Glomerular visceral epithelial cell (primary cell): ENCODE results near the gene PIPOX.

ENCODE experiments used
- DNase-seq: peaks from one replicate; pipeline ENCODE4 v3.0.0-alpha.2; 2016; ENCODE audit errors: extremely low spot score

The PIPOX gene, protein sequence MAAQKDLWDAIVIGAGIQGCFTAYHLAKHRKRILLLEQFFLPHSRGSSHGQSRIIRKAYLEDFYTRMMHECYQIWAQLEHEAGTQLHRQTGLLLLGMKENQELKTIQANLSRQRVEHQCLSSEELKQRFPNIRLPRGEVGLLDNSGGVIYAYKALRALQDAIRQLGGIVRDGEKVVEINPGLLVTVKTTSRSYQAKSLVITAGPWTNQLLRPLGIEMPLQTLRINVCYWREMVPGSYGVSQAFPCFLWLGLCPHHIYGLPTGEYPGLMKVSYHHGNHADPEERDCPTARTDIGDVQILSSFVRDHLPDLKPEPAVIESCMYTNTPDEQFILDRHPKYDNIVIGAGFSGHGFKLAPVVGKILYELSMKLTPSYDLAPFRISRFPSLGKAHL

DNA sequence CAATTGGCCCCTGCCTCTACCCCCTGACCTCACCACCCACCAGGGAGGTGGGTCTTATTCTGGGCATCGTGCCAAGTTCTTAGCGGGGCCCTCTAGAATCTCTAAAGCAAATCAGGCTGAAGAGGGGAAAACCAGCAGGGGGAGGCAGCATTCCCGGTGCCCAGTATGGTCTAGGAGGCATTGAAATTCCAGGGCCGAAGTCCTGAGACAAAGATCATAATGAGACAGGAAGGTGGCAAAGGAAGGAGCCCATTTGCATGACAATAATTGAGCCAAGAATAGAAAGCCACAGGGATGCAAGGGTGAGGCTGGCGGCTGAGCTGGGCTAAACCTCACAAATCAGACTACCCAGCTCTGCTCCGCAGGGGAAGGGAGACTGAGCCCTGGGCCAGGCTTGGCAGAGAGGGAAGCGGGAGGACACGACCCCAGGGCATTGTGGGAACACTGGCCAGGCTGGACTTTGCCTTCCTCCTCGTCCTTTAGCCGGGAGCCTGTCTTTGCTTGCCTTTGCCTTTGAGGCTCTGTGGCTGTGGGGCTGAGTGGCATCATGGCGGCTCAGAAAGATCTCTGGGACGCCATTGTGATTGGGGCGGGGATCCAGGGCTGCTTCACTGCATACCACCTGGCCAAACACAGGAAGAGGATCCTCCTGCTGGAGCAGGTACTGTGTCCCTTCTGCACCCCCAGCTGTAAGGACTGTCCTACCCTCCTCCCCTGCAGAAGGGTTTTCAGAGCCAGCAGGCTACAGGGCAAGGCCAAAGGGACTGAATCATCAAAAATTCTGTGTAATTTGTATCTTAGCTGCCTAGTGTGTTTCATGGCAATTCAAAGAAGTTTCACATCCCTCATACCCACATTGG lies at the start of gene PIPOX:
Gene PIPOX (plus strand): TSS at position 463 of the 860 bp plus-strand sequence. CDS start 85 bp downstream, at position 548.
- DNase-seq: peak; percentile 63

DNA sequence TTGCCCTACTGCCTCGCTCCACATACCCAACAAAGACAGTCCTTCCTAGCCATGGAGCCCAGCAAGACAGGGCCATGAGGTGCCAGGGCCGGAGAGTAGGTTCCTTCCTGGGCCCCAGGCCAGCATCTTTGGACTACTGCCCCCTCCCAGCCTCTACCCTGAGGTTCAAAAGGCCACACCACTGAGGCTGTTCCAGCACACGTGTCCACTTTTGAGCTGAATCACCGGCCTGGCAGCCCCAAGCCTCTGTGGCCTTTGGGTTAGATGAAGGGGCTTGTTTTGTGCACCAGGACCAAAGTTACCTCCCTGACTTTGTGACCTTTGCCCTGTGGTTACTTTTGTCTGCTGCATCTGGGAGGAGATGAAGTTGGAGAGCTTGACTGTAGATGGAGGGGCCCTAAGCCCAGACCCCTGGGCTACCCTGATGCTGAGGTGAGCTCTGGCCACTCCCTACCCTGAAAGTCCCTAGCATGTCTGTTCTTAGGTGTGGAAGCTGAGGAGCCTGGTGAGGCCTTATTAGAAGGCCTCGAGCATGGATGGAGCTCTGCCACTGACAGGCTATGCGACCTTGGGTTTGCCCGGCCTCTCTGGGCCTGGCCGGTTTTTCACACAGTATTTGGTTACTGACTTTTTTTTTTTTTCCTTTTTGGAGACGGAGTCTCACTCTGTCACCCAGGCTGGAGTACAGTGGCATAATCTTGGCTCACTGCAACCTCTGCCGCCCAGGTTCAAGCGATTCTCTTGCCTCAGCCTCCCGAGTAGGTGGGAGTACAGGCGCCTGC lies 49.1 kb upstream of the PIPOX start:
- DNase-seq: no peak

DNA sequence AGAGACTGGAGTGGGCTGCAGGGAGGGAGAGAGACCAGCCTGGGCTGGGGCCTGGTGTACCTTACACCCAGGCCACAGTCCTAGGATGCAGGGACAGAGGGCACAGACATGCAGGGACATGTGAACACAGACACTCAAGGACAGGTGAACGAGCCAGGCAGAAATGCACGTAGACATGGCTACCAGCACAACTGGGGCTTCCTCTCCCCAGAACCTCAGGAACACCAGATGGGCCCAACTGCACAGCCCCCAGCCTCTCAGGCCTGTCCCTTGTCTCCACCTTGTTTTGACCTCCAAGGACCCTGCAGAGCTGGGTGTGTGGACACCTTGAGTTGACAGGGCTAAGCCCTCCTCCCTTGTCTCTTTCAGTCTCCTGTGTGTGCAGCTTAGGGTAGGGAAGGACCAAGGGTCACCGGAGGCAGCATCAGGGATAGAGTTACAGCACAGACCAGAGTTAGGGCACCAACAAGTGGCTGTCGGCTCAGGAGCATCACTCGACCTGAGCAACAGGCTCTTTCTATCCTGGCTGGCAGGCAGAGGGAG lies 46.3 kb upstream of the PIPOX start:
- DNase-seq: no peak

DNA sequence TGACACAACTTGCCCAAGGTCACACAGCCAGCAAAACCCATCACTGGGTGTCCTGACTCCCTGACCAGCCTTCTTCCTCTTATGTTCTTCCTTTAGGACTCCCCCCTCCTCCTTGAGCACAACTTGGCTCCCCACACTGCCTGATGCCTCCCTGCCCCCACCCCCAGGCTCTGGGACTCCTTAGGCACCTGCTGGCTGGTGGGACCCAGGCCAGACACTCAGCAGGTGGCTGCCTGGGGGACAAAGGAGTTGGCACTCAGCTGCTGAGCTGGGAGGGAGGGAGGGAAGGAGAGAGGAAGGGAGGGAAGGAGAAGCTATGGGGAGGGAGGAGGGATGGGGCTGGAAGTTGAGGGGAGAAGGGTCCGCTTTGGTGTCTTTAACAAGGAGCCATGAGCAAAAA lies 45.1 kb upstream of the PIPOX start:
- DNase-seq: no peak

DNA sequence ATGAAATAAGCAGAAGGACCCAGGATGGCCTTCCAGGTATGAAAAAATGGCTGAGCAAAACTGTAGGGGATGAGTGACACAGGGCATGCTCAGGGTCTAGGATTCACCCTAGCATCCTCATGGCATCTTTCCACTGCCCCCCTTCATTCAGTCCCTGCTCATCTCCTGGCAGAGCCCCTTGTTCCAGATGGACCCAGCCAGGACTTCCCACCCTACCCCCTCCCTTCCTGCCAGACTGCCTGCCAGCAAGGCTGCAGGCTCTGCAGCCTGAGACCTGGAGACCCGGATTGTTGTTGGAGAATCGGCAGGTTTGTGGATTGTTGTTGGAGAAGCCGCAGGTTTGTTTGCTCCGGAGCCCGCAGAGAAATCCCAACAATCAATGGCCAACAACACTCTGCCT lies 43.7 kb upstream of the PIPOX start:
- no peak for DNase-seq

DNA sequence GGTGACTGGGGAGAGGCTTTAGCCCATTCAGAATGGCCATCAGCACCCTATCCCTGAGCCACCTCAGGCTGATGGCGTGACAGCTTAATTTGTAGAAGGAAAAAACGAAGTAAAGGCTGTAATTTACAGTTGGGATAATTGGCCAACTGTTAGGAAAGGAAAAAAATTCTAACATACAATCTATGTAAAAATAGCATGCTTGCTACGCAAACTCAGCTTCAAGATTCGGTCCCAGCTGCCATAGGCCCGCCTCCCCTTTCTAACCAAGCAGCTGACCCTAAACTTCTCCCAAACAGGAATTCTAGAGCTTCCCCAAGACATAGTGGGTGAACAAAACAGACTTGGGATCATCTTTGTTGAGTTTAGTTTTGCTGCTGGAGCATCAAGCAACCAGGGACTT lies 42.0 kb upstream of the PIPOX start:
- no peak for DNase-seq

DNA sequence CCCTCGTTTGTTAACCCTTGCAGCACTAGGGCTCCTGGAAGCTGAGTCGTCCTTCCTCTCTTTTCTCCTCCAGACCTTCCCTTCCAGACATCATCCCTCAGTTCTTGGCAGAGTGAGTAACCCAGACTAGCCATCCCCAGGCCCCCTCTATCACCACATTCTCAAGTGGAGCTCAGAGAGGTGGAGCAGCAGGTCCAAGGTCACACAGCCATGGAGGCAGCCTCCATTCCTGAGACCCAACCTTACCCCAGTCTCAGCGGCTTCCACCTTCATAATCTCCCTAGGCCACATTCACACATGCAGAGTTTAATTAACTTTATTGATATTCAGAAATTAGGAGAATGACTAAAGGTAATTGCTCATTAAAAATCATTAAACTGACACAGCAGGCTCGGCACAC lies 40.1 kb upstream of the PIPOX start:
- no peak for DNase-seq

DNA sequence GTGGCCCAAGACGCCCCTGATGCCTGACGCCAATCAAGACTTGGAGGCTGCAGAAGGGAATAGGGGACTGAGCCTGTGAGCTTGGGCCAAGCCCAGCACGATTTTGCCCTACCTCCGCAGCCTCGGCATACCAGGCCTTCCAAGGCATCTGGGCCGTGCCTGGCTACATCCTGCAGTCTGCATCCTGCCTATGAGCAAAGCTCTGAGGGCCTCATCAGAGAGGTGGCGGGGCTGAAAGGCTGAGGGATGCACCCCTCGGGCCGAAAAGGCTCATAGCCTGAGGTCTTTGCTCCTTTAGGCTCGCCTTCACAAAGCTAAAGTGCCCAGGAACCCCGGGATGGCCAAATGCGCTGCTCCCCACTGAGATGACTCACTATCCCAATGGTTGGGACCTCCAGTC lies 39.7 kb upstream of the PIPOX start:
- no peak for DNase-seq

DNA sequence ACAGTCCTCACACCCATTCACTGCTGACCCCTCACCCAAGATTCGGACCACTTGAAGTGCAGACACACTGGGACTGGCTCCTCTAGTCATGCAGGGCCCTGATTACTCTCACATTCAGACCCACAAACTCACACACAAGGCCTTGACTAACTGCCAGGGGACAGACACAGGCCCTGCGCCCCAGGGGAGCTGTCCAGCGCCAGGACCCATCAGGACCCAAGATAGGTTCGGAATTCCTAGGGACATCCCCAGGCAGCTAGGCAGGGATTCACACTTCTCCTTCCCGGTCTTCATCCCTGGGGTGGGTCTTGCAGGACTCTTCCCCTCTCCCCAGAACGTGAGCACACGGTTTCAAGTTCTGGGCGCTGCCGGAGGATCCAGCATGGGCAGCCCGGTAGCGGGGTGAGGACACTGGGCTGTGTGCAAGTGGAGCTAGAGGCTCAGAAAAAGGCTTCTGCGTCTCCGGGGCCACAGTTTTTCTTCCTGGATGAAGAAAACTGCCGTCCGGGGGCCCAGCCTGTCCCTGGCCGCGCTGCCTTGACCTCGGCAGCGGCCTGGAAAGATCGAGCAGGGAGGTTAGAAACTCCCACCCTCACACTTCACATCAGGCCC lies 38.8 kb upstream of the PIPOX start:
- peak; percentile 18 for DNase-seq

DNA sequence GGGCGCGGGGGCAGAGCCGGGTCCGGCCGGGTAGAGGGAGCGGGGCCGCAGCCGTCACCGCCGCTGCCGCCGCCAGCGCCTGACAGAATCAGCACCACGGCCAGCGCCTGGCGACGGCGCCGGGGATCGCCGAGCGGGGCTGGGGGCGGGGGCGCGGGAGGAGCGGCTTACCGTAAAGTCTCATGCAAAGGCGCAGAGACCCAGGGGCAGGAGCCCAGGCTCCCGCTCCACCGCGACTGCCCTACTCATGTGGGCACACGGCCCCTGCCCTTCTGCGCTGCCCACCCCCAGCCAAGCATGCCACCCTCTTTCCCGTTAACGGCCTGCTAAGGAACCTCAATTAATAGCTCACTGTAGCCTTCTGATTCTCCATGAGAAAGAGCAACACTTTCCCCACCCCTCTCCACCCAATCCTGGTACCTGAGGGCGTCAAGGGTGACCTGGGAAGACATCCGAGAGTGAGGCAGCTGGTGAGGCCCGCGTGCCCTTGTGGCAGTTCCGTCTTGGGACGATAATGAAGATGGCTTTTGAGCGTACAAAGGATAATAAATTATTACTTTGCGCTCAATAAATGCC lies 36.9 kb upstream of the PIPOX start, which contains the start of gene SEZ6:
Gene SEZ6 (minus strand): TSS at position 98 of the 576 bp plus-strand sequence. CDS start 164 bp downstream, outside the sequence.
- DNase-seq: peak; percentile 67

DNA sequence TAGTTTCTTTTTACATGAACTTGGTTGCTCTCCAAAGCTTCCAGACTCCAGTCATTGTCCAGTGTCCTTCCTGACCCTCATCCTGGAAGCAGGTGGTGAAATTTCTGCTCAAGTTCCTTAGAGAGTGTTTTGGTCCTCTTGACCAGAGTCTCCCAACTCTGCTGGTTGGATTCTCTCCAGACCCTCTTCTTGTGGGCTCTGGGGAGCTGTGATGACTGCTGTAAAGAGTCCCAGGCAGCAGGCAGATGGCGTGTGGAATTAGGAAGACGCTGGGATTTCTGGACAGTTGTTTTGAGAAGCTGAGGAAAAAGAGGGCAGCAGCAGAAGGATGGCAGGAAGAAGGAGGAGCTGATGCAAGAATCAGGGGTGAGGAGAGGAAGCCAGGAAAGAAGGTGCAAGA lies 35.5 kb upstream of the PIPOX start:
- DNase-seq: no peak

DNA sequence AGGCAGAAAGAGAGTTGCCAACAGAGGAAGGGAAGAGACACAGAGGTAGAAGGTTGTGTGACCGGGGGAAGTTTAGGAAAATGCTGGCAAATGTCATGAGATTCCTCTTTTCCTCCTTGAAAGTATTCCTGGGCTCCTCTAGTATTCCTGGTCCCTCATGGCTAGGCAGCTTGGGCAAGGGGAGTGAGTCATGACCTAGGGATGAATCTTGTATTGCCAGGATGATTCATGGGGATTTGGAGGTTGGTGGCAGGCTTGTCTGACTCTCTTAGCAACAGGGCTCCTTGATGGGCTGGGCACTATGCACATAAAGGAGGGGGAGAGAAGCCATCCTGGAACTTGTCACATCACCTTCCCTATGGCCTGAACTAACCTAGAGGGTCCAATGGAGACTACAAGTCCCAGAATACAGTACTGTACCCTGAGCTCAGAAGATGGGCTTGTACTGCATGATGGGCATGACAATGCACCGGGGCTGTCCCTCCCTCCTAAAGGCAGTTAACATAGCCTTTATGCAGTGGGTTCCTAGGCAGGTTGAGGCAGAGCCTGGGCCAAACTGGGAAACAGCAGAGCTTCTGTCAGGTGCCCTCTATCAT lies 35.0 kb upstream of the PIPOX start:
- DNase-seq: peak; percentile 56

DNA sequence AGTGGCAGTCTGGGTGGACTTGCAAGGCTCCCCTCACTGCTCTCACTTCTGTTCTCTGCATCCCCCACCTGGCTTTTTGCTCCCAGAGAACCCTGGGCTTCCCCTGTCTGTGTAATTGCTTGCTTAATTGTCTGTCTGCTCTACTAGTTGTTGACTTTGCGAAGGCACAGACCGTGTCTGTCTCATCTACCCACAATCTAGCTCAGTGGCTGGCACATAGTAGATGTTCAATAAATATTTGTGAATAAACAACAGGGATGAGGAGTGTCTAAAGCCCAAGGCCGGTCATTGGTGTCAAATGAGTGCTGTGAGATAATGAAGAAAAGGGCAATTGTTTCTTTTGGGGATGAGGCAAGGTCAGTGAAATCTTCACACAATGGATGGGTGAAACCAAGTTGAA lies 34.4 kb upstream of the PIPOX start:
- no peak for DNase-seq

DNA sequence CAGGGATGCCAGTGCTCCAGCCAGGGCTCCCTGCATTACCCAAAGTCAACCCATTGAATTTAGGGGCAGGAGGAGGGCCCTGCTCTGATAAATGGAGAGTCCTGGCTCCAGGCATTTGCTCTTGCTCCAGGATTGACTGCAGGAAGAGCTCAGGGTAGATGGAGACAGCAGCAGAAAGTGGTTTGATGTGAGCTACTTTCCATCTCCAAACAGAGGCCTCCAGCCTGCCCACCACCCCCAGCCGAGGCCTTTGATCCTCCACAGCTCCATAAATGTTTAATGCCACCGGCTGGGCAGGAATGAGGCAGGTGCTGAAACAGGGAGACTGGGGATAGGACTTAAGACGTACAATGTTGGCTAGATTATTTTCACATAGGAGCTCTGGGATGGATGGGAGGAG lies 32.8 kb upstream of the PIPOX start:
- DNase-seq: no peak

DNA sequence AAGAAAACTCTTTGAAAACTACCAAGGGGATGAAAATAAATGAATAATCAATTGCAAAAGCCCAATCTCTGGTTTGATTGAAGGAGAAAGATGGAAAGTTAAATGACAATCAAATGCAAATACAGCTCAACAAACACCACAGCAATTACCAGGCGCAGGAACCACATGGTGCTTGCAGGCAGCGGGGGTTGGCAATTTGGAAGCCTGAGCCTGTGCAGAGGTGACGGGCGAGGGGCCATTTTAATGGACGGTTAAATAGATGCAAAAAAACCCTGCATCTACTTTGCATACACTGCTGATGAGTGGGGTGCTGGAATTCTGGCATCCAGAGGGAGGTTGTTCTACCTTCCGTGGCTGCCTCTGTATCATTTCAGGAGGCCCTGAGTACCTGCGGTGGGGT lies 32.4 kb upstream of the PIPOX start:
- no peak for DNase-seq

DNA sequence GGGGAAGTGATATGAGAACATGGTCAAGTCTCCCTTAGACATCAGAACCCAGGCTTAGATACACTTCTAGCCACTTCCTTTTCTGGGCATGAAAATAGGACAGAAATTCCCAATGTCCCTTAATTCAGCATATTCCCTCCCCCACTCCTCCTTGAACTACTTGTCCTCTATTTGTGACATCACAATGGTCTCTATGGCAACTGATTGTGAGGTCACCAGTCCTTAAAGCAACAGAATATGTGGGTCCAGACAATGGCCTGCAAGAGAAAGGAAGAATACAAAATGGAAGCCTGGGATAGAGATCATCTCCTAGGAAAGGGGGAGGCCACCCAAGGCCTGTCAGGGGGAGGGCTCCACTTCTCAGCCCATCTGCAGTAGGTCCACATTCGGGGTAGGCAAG lies 30.4 kb upstream of the PIPOX start:
- DNase-seq: no peak

DNA sequence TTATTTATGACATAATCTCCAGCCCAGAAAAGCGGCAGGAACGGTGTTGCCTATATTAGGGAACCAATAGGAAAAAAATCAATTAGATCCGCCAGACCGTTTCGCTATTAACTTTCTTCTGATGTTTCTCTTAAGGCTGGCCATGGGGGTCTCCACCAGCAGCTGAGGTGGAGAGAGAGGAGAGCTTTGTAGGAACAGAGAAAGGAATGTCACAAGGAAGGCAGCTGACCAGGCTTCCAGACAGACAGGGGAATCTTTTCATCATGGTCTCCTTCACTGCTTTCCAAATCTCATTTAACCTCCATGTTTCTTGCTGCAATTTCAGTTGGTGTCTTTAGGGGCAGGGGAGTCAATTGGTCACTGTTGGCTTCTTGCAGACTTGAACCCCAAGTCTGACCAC lies 28.2 kb upstream of the PIPOX start:
- DNase-seq: no peak

DNA sequence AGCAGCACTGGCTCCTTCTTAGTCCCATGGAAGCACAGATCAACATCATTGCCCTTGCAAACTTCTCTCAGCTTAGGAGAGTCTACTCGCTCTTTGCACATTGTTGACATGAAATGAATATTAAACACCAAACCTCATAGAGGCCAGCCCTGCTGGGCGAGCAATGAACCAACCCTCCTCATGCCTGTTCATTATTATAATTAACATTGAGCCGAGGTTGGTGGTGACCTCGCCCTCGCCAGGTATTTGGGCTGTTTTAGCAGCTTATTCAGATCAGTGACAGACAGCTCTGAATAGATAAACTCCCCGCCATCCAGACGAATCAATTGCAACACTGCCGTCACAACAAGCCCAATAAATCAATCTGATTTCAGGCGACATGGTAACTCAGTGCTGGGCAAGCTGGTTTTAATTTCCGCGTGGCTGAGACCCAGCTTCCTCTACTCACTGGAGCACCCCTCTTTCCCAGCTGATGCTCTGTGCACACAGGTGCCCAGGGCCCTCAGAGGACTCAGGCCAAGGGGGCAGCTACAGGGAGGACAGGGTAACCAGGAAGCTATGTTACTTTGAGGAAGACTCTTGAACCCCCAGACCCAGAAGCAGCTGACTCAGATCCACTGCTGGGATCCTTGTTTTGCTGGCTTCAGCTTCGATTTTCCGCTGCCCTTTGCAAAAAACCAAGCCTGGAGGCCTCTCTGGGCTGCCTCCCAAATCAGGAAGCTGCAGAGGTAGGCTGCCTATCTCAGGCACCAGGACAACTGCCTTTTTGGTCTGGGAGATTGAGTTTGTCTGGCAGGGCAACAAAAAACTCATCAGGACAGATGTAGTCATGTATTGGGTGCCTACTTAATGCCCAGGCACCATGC lies 26.4 kb upstream of the PIPOX start:
- DNase-seq: no peak

DNA sequence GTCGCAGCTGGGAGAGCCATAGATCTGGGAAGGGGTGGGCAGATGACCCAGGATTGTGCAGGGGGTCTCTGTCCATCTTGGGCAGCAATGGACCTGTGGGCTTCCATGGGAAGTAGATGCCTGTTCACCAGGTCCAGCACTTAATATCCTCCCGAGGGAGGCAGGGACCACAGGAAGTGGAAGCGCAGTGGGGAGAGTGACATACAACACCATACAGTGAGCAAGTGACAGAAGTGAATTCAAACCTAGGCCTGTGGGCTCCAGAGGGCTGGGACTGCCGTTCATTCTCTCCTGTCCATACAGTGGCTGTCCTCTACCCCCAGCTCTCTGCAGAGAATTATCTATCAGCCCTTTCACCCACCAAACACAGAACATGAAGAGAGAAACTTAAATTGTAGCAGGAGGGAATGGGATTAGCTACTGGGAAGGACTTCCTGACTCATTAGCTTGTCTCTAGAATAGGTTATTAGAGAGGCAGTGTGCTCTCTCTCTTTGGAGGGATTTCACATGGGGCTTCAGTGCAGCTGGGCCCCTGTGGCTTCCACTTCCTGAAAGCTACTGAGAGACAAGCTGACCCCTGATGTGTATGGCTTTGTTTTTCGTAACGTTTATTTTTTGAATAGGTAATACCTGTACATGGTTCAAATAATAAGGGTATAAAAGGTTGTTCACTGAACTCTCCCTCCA lies 24.0 kb upstream of the PIPOX start:
- no peak for DNase-seq
